ENCODE measurements around the gene SPOUT1.

DNA sequence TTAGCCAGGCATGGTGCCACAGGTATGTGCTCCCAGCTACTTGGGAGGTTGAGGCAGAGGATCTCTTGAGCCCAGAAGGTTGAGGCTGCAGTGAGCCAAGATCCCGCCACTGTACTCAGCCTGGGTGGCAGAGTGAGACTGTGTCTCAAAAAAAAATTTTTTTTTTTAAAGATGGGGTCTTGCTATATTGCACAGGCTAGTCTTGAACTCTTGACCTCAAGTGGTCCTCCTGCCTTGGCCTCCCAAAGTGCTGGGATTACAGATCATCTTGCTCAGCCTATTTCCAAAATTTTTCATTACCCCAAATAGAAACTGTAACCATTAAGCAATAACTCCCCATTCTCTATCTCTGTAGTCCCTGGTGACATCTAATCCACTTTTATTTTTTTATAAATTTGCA, 46.9 kb downstream of the SPOUT1 start:
- TF ChIP-seq, protein P1, sequence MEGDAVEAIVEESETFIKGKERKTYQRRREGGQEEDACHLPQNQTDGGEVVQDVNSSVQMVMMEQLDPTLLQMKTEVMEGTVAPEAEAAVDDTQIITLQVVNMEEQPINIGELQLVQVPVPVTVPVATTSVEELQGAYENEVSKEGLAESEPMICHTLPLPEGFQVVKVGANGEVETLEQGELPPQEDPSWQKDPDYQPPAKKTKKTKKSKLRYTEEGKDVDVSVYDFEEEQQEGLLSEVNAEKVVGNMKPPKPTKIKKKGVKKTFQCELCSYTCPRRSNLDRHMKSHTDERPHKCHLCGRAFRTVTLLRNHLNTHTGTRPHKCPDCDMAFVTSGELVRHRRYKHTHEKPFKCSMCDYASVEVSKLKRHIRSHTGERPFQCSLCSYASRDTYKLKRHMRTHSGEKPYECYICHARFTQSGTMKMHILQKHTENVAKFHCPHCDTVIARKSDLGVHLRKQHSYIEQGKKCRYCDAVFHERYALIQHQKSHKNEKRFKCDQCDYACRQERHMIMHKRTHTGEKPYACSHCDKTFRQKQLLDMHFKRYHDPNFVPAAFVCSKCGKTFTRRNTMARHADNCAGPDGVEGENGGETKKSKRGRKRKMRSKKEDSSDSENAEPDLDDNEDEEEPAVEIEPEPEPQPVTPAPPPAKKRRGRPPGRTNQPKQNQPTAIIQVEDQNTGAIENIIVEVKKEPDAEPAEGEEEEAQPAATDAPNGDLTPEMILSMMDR (IDR thresholded peaks at IDR 0.05; ENCODE audit: low read length) = no peak
- no peak for TF ChIP-seq EZH2 (optimal IDR thresholded peaks at IDR 0.05; ENCODE audit: low read depth, low read length)

All from MM.1S (cell line).